A673 (cell line): ENCODE measurements around the gene GAN. TPM values are rescaled to one million over a fixed set of nuclear protein-coding genes. Genes with fewer than 3 reads are reported as not detected.

Source experiments
- BruUV-seq: library from RNA; stranded (reverse); fragments of 400-500 nt; replicated peaks from 2 replicates; lab custom pipeline; 2021; lab: Mats Ljungman, UMichigan
- CTCF ChIA-PET: fragments of 300-600 bp; sonication (Branson Sonifier 250); formaldehyde crosslinking; loops from one replicate; lab custom pipeline; 2022; ENCODE audit warnings: antibody characterized with exemption; lab: Charles Lee
- POLR2A ChIA-PET: fragments of 300-600 bp; sonication (Branson Sonifier 250); formaldehyde crosslinking; loops from one replicate; lab custom pipeline; 2022; ENCODE audit warnings: antibody characterized with exemption; ENCODE audit not compliant: low non-redundant PET; lab: Charles Lee
- DNase-seq: peaks from one replicate; pipeline ENCODE4 v3.0.0-alpha.2; 2015; ENCODE audit warnings: low spot score
- H3K27ac ChIP-seq: fragments of 200-600 bp; sonication (generic); 2 replicates; pipeline ENCODE4 v1.5.1; 2016; ENCODE audit warnings: mixed run types, low read depth, mild to moderate bottlenecking, mixed read lengths, antibody characterized with exemption, low read length; ENCODE audit not compliant: poor library complexity, severe bottlenecking
- H3K27me3 ChIP-seq: fragments of 200-600 bp; sonication (generic); replicated peaks from 2 replicates; pipeline ENCODE4 v1.6.1; 2017; ENCODE audit warnings: mixed run types, low read depth, mild to moderate bottlenecking, mixed read lengths, antibody characterized with exemption, low read length; ENCODE audit not compliant: insufficient read depth, poor library complexity
- H3K36me3 ChIP-seq: fragments of 200-600 bp; sonication (generic); 2 replicates; pipeline ENCODE4 v1.6.1; 2016; ENCODE audit warnings: mixed run types, mild to moderate bottlenecking, mixed read lengths, antibody characterized with exemption, low read length; ENCODE audit not compliant: insufficient read depth, poor library complexity, severe bottlenecking
- H3K4me1 ChIP-seq: fragments of 200-600 bp; sonication (generic); 2 replicates; pipeline ENCODE4 v1.6.1; 2017; ENCODE audit warnings: mixed run types, mild to moderate bottlenecking, mixed read lengths, antibody characterized with exemption, low read length; ENCODE audit not compliant: insufficient read depth, poor library complexity, severe bottlenecking
- H3K4me3 ChIP-seq: fragments of 200-600 bp; sonication (generic); 2 replicates; pipeline ENCODE4 v1.5.1; 2016; ENCODE audit warnings: low read depth, mixed run types, mild to moderate bottlenecking, mixed read lengths, low read length; ENCODE audit not compliant: poor library complexity, severe bottlenecking
- H3K9me3 ChIP-seq: fragments of 200-600 bp; sonication (generic); 2 replicates; pipeline ENCODE4 v1.6.1; 2016; ENCODE audit warnings: mixed run types, low read depth, mild to moderate bottlenecking, mixed read lengths, antibody characterized with exemption, low read length; ENCODE audit not compliant: poor library complexity, severe bottlenecking
- CTCF ChIP-seq: fragments of 300-800, 200-600 bp; sonication (generic); conservative IDR thresholded peaks from 2 replicates; pipeline ENCODE4 v1.5.1; 2017; ENCODE audit warnings: low read depth, mild to moderate bottlenecking, antibody characterized with exemption, low read length, moderate library complexity, mixed read lengths
- EZH2 ChIP-seq: fragments of 200-600 bp; sonication (generic); IDR thresholded peaks from 2 replicates; pipeline ENCODE4 v1.6.1; 2017; ENCODE audit warnings: borderline replicate concordance, low read depth, mild to moderate bottlenecking, mixed read lengths, antibody characterized with exemption, low read length; ENCODE audit not compliant: poor library complexity, severe bottlenecking
- intact Hi-C: fragments of 100-400 bp; cut with micrococcal nuclease; formaldehyde crosslinking; loops from one replicate; pipeline ENCODE4 v1.10.0; 2022; ENCODE audit not compliant: unreplicated experiment
- total RNA-seq: library from RNA; stranded (reverse); gene quantifications from 2 replicates; pipeline ENCODE4 v1.2.3, GENCODE V29; 2021

The GAN gene
- total RNA-seq, 1 experiment from 2014 or later = 18.0 TPM

- intact Hi-C loops = no loop called here
- H3K27me3 ChIP-seq = no peaks in the 10 kb centered on the region
- BruUV-seq = no TSS peak
- no peak for DNase-seq
- H3K27ac ChIP-seq = no peak overlapping the region
- H3K36me3 ChIP-seq = no peaks in the 10 kb centered on the region
- H3K9me3 ChIP-seq = no peaks in the 10 kb centered on the region
- POLR2A ChIA-PET = no interaction called here
- CTCF ChIA-PET = no interaction called here
- no peaks in the 10 kb centered on the region for H3K4me1 ChIP-seq
- no peak for TF ChIP-seq CTCF
- H3K4me3 ChIP-seq = no peak overlapping the region
These were observed 39.7 kb upstream of the GAN start for GRCh38 chr16:81275064-81275532.

- H3K27me3 ChIP-seq = no peaks in the 10 kb centered on the region
- no peaks in the 10 kb centered on the region for H3K36me3 ChIP-seq
- ChIA-PET CTCF (no interaction called here), POLR2A (no interaction called here)
- no peak overlapping the region for H3K4me3 ChIP-seq
- no peaks in the 10 kb centered on the region for H3K4me1 ChIP-seq
- H3K27ac ChIP-seq = no peak overlapping the region
- BruUV-seq = no TSS peak
- no peaks in the 10 kb centered on the region for H3K9me3 ChIP-seq
- intact Hi-C loops = no loop called here
- DNase-seq = no peak
- TF ChIP-seq EZH2 (no peak), CTCF (no peak)
These were observed 39.0 kb upstream of the GAN start for GRCh38 chr16:81275795-81276194.

- no peak for DNase-seq
- ChIA-PET CTCF (no interaction called here), POLR2A (no interaction called here)
- no peaks in the 10 kb centered on the region for H3K36me3 ChIP-seq
- no peaks in the 10 kb centered on the region for H3K4me1 ChIP-seq
- no TSS peak for BruUV-seq
- TF ChIP-seq EZH2 = no peak
- no peak for TF ChIP-seq CTCF
- H3K27ac ChIP-seq = no peak overlapping the region
- no peaks in the 10 kb centered on the region for H3K27me3 ChIP-seq
- H3K4me3 ChIP-seq = no peak overlapping the region
- no peaks in the 10 kb centered on the region for H3K9me3 ChIP-seq
- intact Hi-C loops = no loop called here
These were observed 38.4 kb upstream of the GAN start for GRCh38 chr16:81276323-81276722.
